ENCODE measurements around the gene ALDH1L1. TPM values are rescaled to one million over a fixed set of nuclear protein-coding genes. Genes with fewer than 3 reads are reported as not detected.

Gene ALDH1L1
- total RNA-seq, 1 donor from 2014 or later = not detected

GRCh38 chr3:126056681-126057500 is 123.5 kb downstream of the ALDH1L1 start:
- peak; percentile 37 to 54 for DNase-seq (ENCODE audit: low read depth in 2 of 2)

- no peak for DNase-seq (ENCODE audit: low read depth in 2 of 2)
Observed at GRCh38 chr3:126056088-126056487, 124.3 kb downstream of the ALDH1L1 start.

GRCh38 chr3:126054870-126055269 is 125.5 kb downstream of the ALDH1L1 start:
- DNase-seq (ENCODE audit: low read depth in 2 of 2) = no peak

- DNase-seq (ENCODE audit: low read depth in 2 of 2) = no peak
Observed at GRCh38 chr3:126053949-126054569, 126.3 kb downstream of the ALDH1L1 start.

Other genes starting within 250 kb of the ALDH1L1 start
- gene ROPN1B, start 211.4 kb downstream of the ALDH1L1 start, total RNA-seq = not detected in 2 replicates
- 66.5 and 123 TPM in 2 replicates for gene SLC41A3, start 96.5 kb downstream of the ALDH1L1 start, total RNA-seq
- 1.5 and 8.1 TPM in 2 replicates for gene KLF15, start 176.8 kb upstream of the ALDH1L1 start, total RNA-seq
- not detected in 2 replicates for gene CFAP100, start 214.3 kb upstream of the ALDH1L1 start, total RNA-seq